ENCODE results near the gene ATXN7L1. TPM values are rescaled to one million over a fixed set of nuclear protein-coding genes. Genes with fewer than 3 reads are reported as not detected.

ATXN7L1 gene
- polyA plus RNA-seq, 4 donors: 9.4 to 12.6 (median 10.8) TPM

- DNase-seq (ENCODE audit: low read depth in 4 of 4, low spot score in 3 of 4): no peak
Observed at GRCh38 chr7:105830405-105831301, 45.7 kb downstream of the ATXN7L1 start.

- DNase-seq (ENCODE audit: low read depth in 4 of 4, low spot score in 3 of 4): no peak
Observed at GRCh38 chr7:105829681-105830322, 46.6 kb downstream of the ATXN7L1 start.

GRCh38 chr7:105828141-105828540, 48.3 kb downstream of the ATXN7L1 start:
- no peak for DNase-seq (ENCODE audit: low read depth in 4 of 4, low spot score in 3 of 4)

- no peak for DNase-seq (ENCODE audit: low read depth in 4 of 4, low spot score in 3 of 4)
Observed at GRCh38 chr7:105827151-105827875, 49.1 kb downstream of the ATXN7L1 start.

- DNase-seq (ENCODE audit: low read depth in 4 of 4, low spot score in 3 of 4): no peak
Observed at GRCh38 chr7:105826143-105826542, 50.3 kb downstream of the ATXN7L1 start.

GRCh38 chr7:105825371-105825770, 51.0 kb downstream of the ATXN7L1 start:
- no peak for DNase-seq (ENCODE audit: low read depth in 4 of 4, low spot score in 3 of 4)

- no peak for DNase-seq (ENCODE audit: low read depth in 4 of 4, low spot score in 3 of 4)
Observed at GRCh38 chr7:105822806-105823205, 53.6 kb downstream of the ATXN7L1 start.

- no peak for DNase-seq (ENCODE audit: low read depth in 4 of 4, low spot score in 3 of 4)
Observed at GRCh38 chr7:105821527-105821926, 54.9 kb downstream of the ATXN7L1 start.

GRCh38 chr7:105820363-105821066, 55.9 kb downstream of the ATXN7L1 start:
- no peak for DNase-seq (ENCODE audit: low read depth in 4 of 4, low spot score in 3 of 4)

GRCh38 chr7:105819559-105819958, 56.8 kb downstream of the ATXN7L1 start:
- DNase-seq (ENCODE audit: low read depth in 4 of 4, low spot score in 3 of 4): no peak

- DNase-seq (ENCODE audit: low read depth in 4 of 4, low spot score in 3 of 4): no peak
Observed at GRCh38 chr7:105816954-105817615, 59.3 kb downstream of the ATXN7L1 start.

GRCh38 chr7:105816266-105816843, 60.0 kb downstream of the ATXN7L1 start:
- DNase-seq (ENCODE audit: low read depth in 4 of 4, low spot score in 3 of 4): no peak

GRCh38 chr7:105815576-105815975, 60.8 kb downstream of the ATXN7L1 start:
- DNase-seq (ENCODE audit: low read depth in 4 of 4, low spot score in 3 of 4): no peak

GRCh38 chr7:105814481-105814880, 61.9 kb downstream of the ATXN7L1 start:
- no peak for DNase-seq (ENCODE audit: low read depth in 4 of 4, low spot score in 3 of 4)

- DNase-seq (ENCODE audit: low read depth in 4 of 4, low spot score in 3 of 4): no peak
Observed at GRCh38 chr7:105811189-105811847, 65.1 kb downstream of the ATXN7L1 start.

- no peak for DNase-seq (ENCODE audit: low read depth in 4 of 4, low spot score in 3 of 4)
Observed at GRCh38 chr7:105810556-105810955, 65.8 kb downstream of the ATXN7L1 start.

GRCh38 chr7:105808703-105809590, 67.5 kb downstream of the ATXN7L1 start:
- no peak for DNase-seq (ENCODE audit: low read depth in 4 of 4, low spot score in 3 of 4)

- DNase-seq (ENCODE audit: low read depth in 4 of 4, low spot score in 3 of 4): no peak
Observed at GRCh38 chr7:105808209-105808608, 68.2 kb downstream of the ATXN7L1 start.
